Hepatocyte (in vitro differentiated cells): ENCODE measurements around the gene CP. TPM values are rescaled to one million over a fixed set of nuclear protein-coding genes. Genes with fewer than 3 reads are reported as not detected.

Experiments
- DNase-seq: peaks from one replicate; pipeline ENCODE4 v3.0.0-alpha.2; 2016; ENCODE audit warnings: low spot score
- H2AFZ ChIP-seq: fragments of 200-600 bp; sonication (generic); 2 replicates; pipeline ENCODE4 v1.6.0; 2016; ENCODE audit warnings: antibody characterized with exemption, mild to moderate bottlenecking
- H3K27ac ChIP-seq: fragments of 200-600 bp; sonication (generic); 2 replicates; pipeline ENCODE4 v1.5.1; 2016; ENCODE audit warnings: mild to moderate bottlenecking
- H3K27me3 ChIP-seq: fragments of 200-600 bp; sonication (generic); 2 replicates; pipeline ENCODE4 v1.6.1; 2016
- H3K36me3 ChIP-seq: fragments of 200-600 bp; sonication (generic); replicated peaks from 2 replicates; pipeline ENCODE4 v1.5.1; 2016; ENCODE audit warnings: low read depth; ENCODE audit not compliant: insufficient read depth
- H3K4me1 ChIP-seq: fragments of 200-600 bp; sonication (generic); 2 replicates; pipeline ENCODE4 v1.5.1; 2016; ENCODE audit warnings: mild to moderate bottlenecking, moderate library complexity; ENCODE audit not compliant: insufficient read depth
- H3K4me2 ChIP-seq: fragments of 200-600 bp; sonication (generic); 2 replicates; pipeline ENCODE4 v1.6.0; 2016
- H3K4me3 ChIP-seq: fragments of 200-600 bp; sonication (generic); 2 replicates; pipeline ENCODE4 v1.5.1; 2016; ENCODE audit warnings: mild to moderate bottlenecking
- H3K79me2 ChIP-seq: fragments of 200-600 bp; sonication (generic); 2 replicates; pipeline ENCODE4 v1.6.0; 2017; ENCODE audit warnings: mild to moderate bottlenecking
- H3K9me2 ChIP-seq: fragments of 200-600 bp; sonication (generic); replicated peaks from 2 replicates; pipeline ENCODE4 v1.6.0; 2017; ENCODE audit warnings: mild to moderate bottlenecking; ENCODE audit not compliant: insufficient read depth
- H3K9me3 ChIP-seq: fragments of 200-600 bp; sonication (generic); 2 replicates; pipeline ENCODE4 v1.5.1; 2016; ENCODE audit warnings: low read depth, mild to moderate bottlenecking
- H4K20me1 ChIP-seq: fragments of 200-600 bp; sonication (generic); 2 replicates; pipeline ENCODE4 v1.6.0; 2016; ENCODE audit warnings: mild to moderate bottlenecking; ENCODE audit not compliant: insufficient read depth, poor library complexity, severe bottlenecking
- CTCF ChIP-seq: fragments of 200-600 bp; sonication (generic); IDR thresholded peaks from 2 replicates; pipeline ENCODE4 v1.5.1; 2016; ENCODE audit warnings: antibody characterized with exemption, mild to moderate bottlenecking; ENCODE audit not compliant: poor library complexity
- EZH2 ChIP-seq: fragments of 200-600 bp; sonication (generic); IDR thresholded peaks from 2 replicates; pipeline ENCODE4 v1.6.1; 2016; ENCODE audit warnings: antibody characterized with exemption, mild to moderate bottlenecking, borderline replicate concordance
- EZH2phosphoT487 ChIP-seq: fragments of 200-600 bp; sonication (generic); IDR thresholded peaks from one replicate; pipeline ENCODE4 v1.6.1; 2018; ENCODE audit warnings: antibody characterized with exemption, mild to moderate bottlenecking, low read depth, moderate library complexity; ENCODE audit not compliant: unreplicated experiment, severe bottlenecking
- WGBS: methylation state at CpG from one replicate; pipeline ENCODE4 v1.1.6; 2016; ENCODE audit warnings: low lambda C conversion rate; ENCODE audit errors: missing lambda C conversion rate; 5-methylcytosine and 5-hydroxymethylcytosine counted together
- polyA plus RNA-seq: library from polyadenylated mRNA; unstranded; fragments of >200 nt; fragmentation: Nextera tagmentation; extraction: Ambion mirVana; gene quantifications from 2 replicates; pipeline ENCODE4 v1.2.1, GENCODE V29; 2016
- total RNA-seq: library from RNA; depleted of rRNA; stranded (reverse); fragments of >200 nt; gene quantifications from 2 replicates; pipeline ENCODE4 v1.2.3, GENCODE V29; 2014

CP gene
- total and polyA plus RNA-seq, 2 experiments from 2014 or later: 6.5 to 26.4 TPM

- no peaks in the 10 kb centered on the region for H3K79me2 ChIP-seq
- H3K27ac ChIP-seq: no peak overlapping the region
- DNase-seq: no peak
- H3K36me3 ChIP-seq: no peaks in the 10 kb centered on the region
- no peak overlapping the region for H3K4me2 ChIP-seq
- no peak for TF ChIP-seq CTCF
- no peak for TF ChIP-seq EZH2
- TF ChIP-seq EZH2phosphoT487: no peak
- H2AFZ ChIP-seq: no peak overlapping the region
- H3K4me3 ChIP-seq: no peak overlapping the region
- no peaks in the 10 kb centered on the region for H3K9me3 ChIP-seq
- H3K9me2 ChIP-seq: no peaks in the 10 kb centered on the region
- H4K20me1 ChIP-seq: no peaks in the 10 kb centered on the region
- no peaks in the 10 kb centered on the region for H3K27me3 ChIP-seq
- H3K4me1 ChIP-seq: no peaks in the 10 kb centered on the region
- whole genome bisulfite sequencing: 98% methylated on average over 3 of the region's 3 CpGs
Measured at GRCh38 chr3:149186721-149187120, 34.9 kb downstream of the CP start.

GRCh38 chr3:149186219-149186618 is 35.4 kb downstream of the CP start:
- no peak for DNase-seq
- H4K20me1 ChIP-seq: no peaks in the 10 kb centered on the region

GRCh38 chr3:149181182-149181581 is 40.4 kb downstream of the CP start:
- 100% methylated on average over 2 of the region's 2 CpGs for WGBS
- no peaks in the 10 kb centered on the region for H3K9me2 ChIP-seq
- H3K36me3 ChIP-seq: no peaks in the 10 kb centered on the region
- no peaks in the 10 kb centered on the region for H3K79me2 ChIP-seq
- no peak for DNase-seq
- TF ChIP-seq EZH2 (no peak), CTCF (no peak), EZH2phosphoT487 (no peak)
- H3K27me3 ChIP-seq: no peaks in the 10 kb centered on the region
- no peak overlapping the region for H3K27ac ChIP-seq
- no peaks in the 10 kb centered on the region for H3K9me3 ChIP-seq
- H3K4me1 ChIP-seq: no peaks in the 10 kb centered on the region
- H2AFZ ChIP-seq: no peak overlapping the region
- no peak overlapping the region for H3K4me2 ChIP-seq
- H4K20me1 ChIP-seq: no peaks in the 10 kb centered on the region
- H3K4me3 ChIP-seq: no peak overlapping the region

More at GRCh38 chr3:149186219-149186618, 35.4 kb downstream of the CP start:
- no peaks in the 10 kb centered on the region for H3K27me3 ChIP-seq
- no peaks in the 10 kb centered on the region for H3K4me1 ChIP-seq
- no peaks in the 10 kb centered on the region for H3K79me2 ChIP-seq
- no peak overlapping the region for H3K4me3 ChIP-seq
- no peak overlapping the region for H3K27ac ChIP-seq
- TF ChIP-seq EZH2phosphoT487 (no peak), EZH2 (no peak), CTCF (no peak)
- 78% methylated on average over 2 of the region's 2 CpGs for WGBS
- H3K9me2 ChIP-seq: no peaks in the 10 kb centered on the region
- no peak overlapping the region for H2AFZ ChIP-seq
- no peak overlapping the region for H3K4me2 ChIP-seq
- no peaks in the 10 kb centered on the region for H3K9me3 ChIP-seq
- H3K36me3 ChIP-seq: no peaks in the 10 kb centered on the region
